Gastroesophageal sphincter (tissue), 3 donors: ENCODE measurements around the gene RPUSD2.

ENCODE experiments used
- EP300 ChIP-seq: sonication (generic); formaldehyde crosslinking; IDR thresholded peaks from one replicate; pipeline ENCODE4 v1.6.1; 2017; ENCODE audit warnings: antibody characterized with exemption, mild to moderate bottlenecking
- POLR2A ChIP-seq, 2 donors: fragments of 450-650 bp; IDR thresholded peaks; one replicate each; pipeline ENCODE4 v1.6.1; 2017; ENCODE audit warnings: antibody characterized with exemption in 2 of 2, mild to moderate bottlenecking in 2 of 2, moderate library complexity in 1 of 2
- POLR2AphosphoS5 ChIP-seq: sonication (generic); formaldehyde crosslinking; IDR thresholded peaks from one replicate; pipeline ENCODE4 v1.6.1; 2017; ENCODE audit warnings: antibody characterized with exemption
- TF ChIP-seq, protein P1 (sequence below), 4 experiments: fragments of 200-600 bp in 2 of 4; fragments of 450-650 bp in 2 of 4; sonication (generic) in 1 of 4; IDR thresholded peaks; one replicate each; pipeline ENCODE4 v1.5.1; 2017 to 2019; ENCODE audit warnings: antibody characterized with exemption in 4 of 4, mild to moderate bottlenecking in 2 of 4, moderate library complexity in 2 of 4

DNA sequence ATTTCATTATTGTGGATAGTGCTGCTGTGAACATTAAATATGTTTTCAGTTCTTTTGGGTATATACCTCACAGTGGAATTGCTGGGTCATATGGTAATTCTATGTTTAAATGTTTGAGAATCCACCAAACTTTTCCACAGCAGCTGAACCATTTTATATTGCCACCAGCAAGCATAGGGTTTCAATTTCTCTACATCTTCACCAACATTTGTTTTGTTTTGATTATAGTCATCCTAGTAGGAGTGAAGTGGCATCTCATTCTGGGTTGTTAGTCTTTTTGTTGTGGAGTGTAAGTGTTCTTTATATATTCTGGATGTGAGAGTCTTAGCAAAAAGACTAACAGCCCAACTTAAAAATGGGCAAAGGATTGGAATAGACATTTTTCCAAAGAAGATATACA, 6.0 kb downstream of the RPUSD2 start:
- TF ChIP-seq EP300 = no peak
- TF ChIP-seq POLR2A (IDR thresholded peaks at IDR 0.05) = no peak
- TF ChIP-seq, protein P1, sequence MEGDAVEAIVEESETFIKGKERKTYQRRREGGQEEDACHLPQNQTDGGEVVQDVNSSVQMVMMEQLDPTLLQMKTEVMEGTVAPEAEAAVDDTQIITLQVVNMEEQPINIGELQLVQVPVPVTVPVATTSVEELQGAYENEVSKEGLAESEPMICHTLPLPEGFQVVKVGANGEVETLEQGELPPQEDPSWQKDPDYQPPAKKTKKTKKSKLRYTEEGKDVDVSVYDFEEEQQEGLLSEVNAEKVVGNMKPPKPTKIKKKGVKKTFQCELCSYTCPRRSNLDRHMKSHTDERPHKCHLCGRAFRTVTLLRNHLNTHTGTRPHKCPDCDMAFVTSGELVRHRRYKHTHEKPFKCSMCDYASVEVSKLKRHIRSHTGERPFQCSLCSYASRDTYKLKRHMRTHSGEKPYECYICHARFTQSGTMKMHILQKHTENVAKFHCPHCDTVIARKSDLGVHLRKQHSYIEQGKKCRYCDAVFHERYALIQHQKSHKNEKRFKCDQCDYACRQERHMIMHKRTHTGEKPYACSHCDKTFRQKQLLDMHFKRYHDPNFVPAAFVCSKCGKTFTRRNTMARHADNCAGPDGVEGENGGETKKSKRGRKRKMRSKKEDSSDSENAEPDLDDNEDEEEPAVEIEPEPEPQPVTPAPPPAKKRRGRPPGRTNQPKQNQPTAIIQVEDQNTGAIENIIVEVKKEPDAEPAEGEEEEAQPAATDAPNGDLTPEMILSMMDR (IDR thresholded peaks at IDR 0.05) = no peak
- TF ChIP-seq POLR2AphosphoS5 = no peak
